ENCODE data around the gene BUB1B. TPM values are rescaled to one million over a fixed set of nuclear protein-coding genes. Genes with fewer than 3 reads are reported as not detected.

BUB1B gene
- total RNA-seq, 1 donor from 2014 or later: 1.8 TPM

DNA sequence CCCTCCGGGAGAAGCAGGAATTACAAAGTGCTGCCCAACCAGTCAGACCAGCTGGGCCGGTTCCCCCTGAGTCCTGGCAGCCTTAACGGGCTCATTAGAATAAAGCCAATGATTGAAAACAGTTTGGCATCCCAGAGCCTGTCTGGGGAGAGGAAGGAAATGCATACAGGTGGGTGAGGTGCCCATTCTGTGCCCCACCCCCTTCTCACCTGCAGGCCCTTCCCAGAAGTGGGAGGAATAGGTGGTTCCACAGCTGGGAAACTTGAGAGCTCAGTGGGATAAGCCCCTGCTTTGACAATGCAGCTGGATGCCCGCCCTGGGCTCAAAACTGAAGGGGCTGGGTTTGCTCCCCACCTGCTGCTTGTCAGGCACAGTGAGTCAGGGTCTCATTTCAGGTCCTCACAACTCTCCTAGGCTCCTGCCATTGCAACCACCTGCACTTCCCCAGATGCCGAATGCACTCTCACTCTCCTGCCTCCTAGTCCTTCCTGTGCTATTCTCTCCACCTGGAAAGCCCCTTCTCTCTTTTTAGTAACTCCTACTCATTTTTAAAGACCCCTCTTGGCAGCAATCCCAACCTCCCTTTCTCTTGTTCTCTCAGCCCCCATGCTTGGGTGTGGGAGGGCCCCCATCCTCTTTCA, 5.5 kb upstream of the BUB1B start:
- H3K36me3 ChIP-seq: no peaks in the 10 kb centered on the region
- H3K4me3 ChIP-seq: no peak overlapping the region
- DNase-seq (peak; percentile 69), ATAC-seq (peak; percentile 84)
- TF ChIP-seq, protein P1, sequence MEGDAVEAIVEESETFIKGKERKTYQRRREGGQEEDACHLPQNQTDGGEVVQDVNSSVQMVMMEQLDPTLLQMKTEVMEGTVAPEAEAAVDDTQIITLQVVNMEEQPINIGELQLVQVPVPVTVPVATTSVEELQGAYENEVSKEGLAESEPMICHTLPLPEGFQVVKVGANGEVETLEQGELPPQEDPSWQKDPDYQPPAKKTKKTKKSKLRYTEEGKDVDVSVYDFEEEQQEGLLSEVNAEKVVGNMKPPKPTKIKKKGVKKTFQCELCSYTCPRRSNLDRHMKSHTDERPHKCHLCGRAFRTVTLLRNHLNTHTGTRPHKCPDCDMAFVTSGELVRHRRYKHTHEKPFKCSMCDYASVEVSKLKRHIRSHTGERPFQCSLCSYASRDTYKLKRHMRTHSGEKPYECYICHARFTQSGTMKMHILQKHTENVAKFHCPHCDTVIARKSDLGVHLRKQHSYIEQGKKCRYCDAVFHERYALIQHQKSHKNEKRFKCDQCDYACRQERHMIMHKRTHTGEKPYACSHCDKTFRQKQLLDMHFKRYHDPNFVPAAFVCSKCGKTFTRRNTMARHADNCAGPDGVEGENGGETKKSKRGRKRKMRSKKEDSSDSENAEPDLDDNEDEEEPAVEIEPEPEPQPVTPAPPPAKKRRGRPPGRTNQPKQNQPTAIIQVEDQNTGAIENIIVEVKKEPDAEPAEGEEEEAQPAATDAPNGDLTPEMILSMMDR (IDR thresholded peaks at IDR 0.05): no peak
- no peak overlapping the region for H3K27ac ChIP-seq
- no peaks in the 10 kb centered on the region for H3K9me3 ChIP-seq
- peaks cover 5% of the 10 kb centered on the region for H3K4me1 ChIP-seq
- H3K27me3 ChIP-seq: no peaks in the 10 kb centered on the region
- intact Hi-C loops (cut with DNase I): no loop called here

DNA sequence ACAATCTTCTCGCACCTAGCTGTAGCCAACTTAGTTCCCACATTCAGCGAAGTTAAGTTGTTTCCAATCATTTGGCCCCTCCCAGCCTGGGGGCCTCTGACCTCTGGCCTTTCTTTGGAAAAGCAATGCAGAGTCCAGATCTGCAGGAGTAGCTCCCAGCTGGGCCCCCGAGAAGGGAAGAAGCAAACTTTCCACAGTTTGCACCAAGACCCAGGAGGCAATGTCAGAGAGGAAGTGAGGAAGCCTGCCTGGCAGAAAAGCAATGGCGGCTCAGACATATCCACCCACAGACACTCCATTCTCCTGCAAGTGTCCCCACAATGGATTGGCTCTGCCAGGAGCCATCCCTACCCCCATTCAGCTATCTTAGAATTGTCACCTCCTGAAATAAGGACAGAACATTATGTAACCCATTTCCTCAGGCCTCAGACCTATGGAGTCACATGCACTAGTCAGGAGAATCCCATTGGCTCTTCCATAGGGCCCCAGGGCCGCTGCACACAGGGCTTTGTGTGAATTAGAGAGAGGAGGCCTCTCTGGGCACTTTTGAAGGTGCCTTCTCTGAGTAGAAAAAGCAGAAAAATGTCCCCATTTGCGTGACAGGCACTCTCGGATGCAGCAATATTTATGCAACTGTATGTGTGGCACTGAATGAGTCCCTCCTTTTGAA, 3.0 kb upstream of the BUB1B start:
- Histone ChIP-seq H3K36me3 (no peaks in the 10 kb centered on the region), H3K27me3 (no peaks in the 10 kb centered on the region), H3K4me3 (no peak overlapping the region), H3K27ac (no peak overlapping the region), H3K9me3 (no peaks in the 10 kb centered on the region), H3K4me1 (peaks cover 13% of the 10 kb centered on the region)
- intact Hi-C loops (cut with DNase I): no loop called here
- TF ChIP-seq, protein P1 (IDR thresholded peaks at IDR 0.05): no peak
- DNase-seq (no peak), ATAC-seq (no peak)

DNA sequence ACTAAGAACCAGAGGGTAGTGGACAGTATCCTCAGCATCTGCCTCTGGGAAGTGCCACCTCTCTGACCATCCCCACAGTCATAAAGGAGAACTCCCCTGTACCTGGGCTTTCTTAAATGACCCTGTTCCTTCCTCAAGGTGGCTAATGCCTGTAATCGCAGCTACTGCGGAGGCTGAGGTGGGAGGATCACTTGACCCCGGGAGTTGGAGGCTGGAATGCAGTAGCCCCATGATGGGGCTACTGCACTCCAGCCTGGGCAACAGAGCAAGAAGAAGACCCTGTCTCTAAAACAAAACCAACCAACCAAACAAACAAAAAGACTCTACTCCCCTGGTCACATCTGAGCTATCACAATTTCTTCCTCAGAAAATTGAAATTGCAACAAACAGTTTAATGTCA, 848 bp upstream of the BUB1B start:
- TF ChIP-seq, protein P1 (IDR thresholded peaks at IDR 0.05): no peak
- no peaks in the 10 kb centered on the region for H3K27me3 ChIP-seq
- H3K27ac ChIP-seq: no peak overlapping the region
- intact Hi-C loops (cut with DNase I): no loop called here
- DNase-seq: no peak
- H3K9me3 ChIP-seq: no peaks in the 10 kb centered on the region
- no peak overlapping the region for H3K4me3 ChIP-seq
- peaks cover 13% of the 10 kb centered on the region for H3K4me1 ChIP-seq
- H3K36me3 ChIP-seq: no peaks in the 10 kb centered on the region
- ATAC-seq: no peak

DNA sequence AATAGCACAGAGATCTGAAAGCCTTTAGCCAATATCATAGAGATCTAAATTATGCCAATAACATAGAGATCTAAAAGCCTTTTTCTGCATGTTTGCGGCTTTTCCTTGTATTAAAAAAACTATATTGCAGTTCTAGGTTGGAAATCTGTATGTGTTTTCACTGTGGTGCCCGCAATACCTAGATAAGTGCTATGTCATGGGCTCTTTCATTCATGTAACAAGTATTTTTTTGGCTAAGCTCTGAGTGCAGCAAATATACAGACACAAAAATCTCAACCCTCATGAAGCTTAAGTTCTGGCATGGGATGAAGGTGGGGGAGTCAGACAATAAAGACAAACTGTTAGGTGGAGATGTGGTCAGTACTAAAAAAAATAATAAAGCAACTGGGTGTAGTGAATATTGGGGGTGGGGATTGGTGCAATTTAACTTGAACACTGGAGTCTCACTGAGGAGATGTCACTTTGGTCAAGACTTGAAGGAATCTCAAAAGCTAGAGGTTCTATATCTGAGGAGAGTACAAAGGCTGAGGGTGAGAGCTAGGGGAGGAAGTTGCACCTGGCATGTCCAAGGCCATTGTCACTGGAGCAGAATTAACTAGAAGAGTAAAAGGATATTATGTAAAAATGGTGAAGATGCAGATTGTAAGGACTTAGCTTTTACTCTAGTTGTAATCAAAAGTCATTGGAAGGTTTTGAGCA, 973 bp downstream of the BUB1B start:
- peak overlapping the region; percentile 58 for H3K4me3 ChIP-seq
- H3K9me3 ChIP-seq: no peaks in the 10 kb centered on the region
- ATAC-seq (no peak), DNase-seq (no peak)
- H3K36me3 ChIP-seq: no peaks in the 10 kb centered on the region
- H3K4me1 ChIP-seq: peaks cover 9% of the 10 kb centered on the region
- no peaks in the 10 kb centered on the region for H3K27me3 ChIP-seq
- TF ChIP-seq, protein P1 (IDR thresholded peaks at IDR 0.05): no peak
- H3K27ac ChIP-seq: no peak overlapping the region
- intact Hi-C loops (cut with DNase I): no loop called here

DNA sequence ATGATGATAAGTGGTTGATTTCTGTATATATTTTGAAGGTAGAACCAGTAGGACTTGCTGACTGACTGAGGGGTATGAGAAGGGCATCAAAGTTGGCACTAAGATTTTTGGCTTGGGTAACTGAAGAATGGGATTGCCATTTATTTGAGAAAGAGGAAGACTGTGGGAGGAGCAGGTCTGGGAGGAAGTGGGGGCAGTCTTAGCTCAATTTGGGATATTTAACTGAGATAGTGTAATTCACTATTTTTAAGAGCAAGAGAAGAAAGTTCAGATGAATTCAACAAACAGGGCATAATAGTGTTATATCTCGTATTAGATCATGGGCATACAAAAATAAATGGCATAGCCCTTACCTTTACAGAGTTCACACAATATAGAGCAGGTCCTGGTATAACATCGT, 1.7 kb downstream of the BUB1B start:
- Histone ChIP-seq H3K4me1 (peaks cover 9% of the 10 kb centered on the region), H3K27me3 (no peaks in the 10 kb centered on the region), H3K4me3 (no peak overlapping the region), H3K9me3 (no peaks in the 10 kb centered on the region), H3K36me3 (no peaks in the 10 kb centered on the region), H3K27ac (no peak overlapping the region)
- DNase-seq (no peak), ATAC-seq (no peak)
- TF ChIP-seq, protein P1 (IDR thresholded peaks at IDR 0.05): no peak
- intact Hi-C loops (cut with DNase I): no loop called here
